Breast epithelium (tissue), 3 donors: ENCODE data around the gene CMTM6.

Experiments used
- CTCF ChIP-seq, 3 donors: fragments of 450-650 bp; IDR thresholded peaks; one replicate each; pipeline ENCODE4 v1.5.1; 2016 to 2017; ENCODE audit warnings: antibody characterized with exemption in 3 of 3, mild to moderate bottlenecking in 3 of 3, moderate library complexity in 3 of 3
- POLR2AphosphoS5 ChIP-seq, 3 donors: sonication (generic); formaldehyde crosslinking; IDR thresholded peaks; one replicate each; pipeline ENCODE4 v1.6.1; 2017; ENCODE audit warnings: antibody characterized with exemption in 3 of 3

GRCh38 chr3:32447865-32448400 lies 54.7 kb downstream of the CMTM6 start:
- TF ChIP-seq CTCF (IDR thresholded peaks at IDR 0.05), result no peak
- no peak for TF ChIP-seq POLR2AphosphoS5 (IDR thresholded peaks at IDR 0.05)
